ENCODE results near the gene CHRM2.
"Not testable (repeated sequence)": the region's sequence is repeated elsewhere in the genome, so short reads cannot be mapped to it uniquely, and the experiment has no call there.

The CHRM2 gene

GRCh38 chr7:136868496-136869000, at the start of gene CHRM2:
Gene CHRM2 (plus strand): TSS chr7:136868652. CDS start chr7:137014866, 146,214 bp downstream.
- peak; percentile 52 for DNase-seq

GRCh38 chr7:136831398-136831797, 37.1 kb upstream of the CHRM2 start:
- not testable (repeated sequence) for DNase-seq

- no peak for DNase-seq
Observed at GRCh38 chr7:136845899-136846465, 22.5 kb upstream of the CHRM2 start.

- DNase-seq: no peak
Observed at GRCh38 chr7:136847858-136848257, 20.6 kb upstream of the CHRM2 start.

- no peak for DNase-seq
Observed at GRCh38 chr7:136853654-136854053, 14.8 kb upstream of the CHRM2 start.

GRCh38 chr7:136857573-136857972, 10.9 kb upstream of the CHRM2 start:
- no peak for DNase-seq

- DNase-seq: no peak
Observed at GRCh38 chr7:136859803-136860202, 8.6 kb upstream of the CHRM2 start.

- DNase-seq: no peak
Observed at GRCh38 chr7:136865236-136865635, 3.2 kb upstream of the CHRM2 start.

GRCh38 chr7:136865777-136866176, 2.7 kb upstream of the CHRM2 start:
- no peak for DNase-seq

- DNase-seq: no peak
Observed at GRCh38 chr7:136869001-136869961, 829 bp downstream of the CHRM2 start.

GRCh38 chr7:136869991-136870865, 1.8 kb downstream of the CHRM2 start:
- no peak for DNase-seq

GRCh38 chr7:136870866-136871487, 2.5 kb downstream of the CHRM2 start:
- DNase-seq: no peak

GRCh38 chr7:136874393-136875032, 6.1 kb downstream of the CHRM2 start:
- DNase-seq: no peak

- no peak for DNase-seq
Observed at GRCh38 chr7:136877509-136877908, 9.1 kb downstream of the CHRM2 start.

- DNase-seq: no peak
Observed at GRCh38 chr7:136877990-136878389, 9.5 kb downstream of the CHRM2 start.

- no peak for DNase-seq
Observed at GRCh38 chr7:136878878-136879277, 10.4 kb downstream of the CHRM2 start.

GRCh38 chr7:136883046-136883445, 14.6 kb downstream of the CHRM2 start:
- DNase-seq: no peak

GRCh38 chr7:136884492-136884891, 16.0 kb downstream of the CHRM2 start:
- DNase-seq: no peak

GRCh38 chr7:136887317-136887716, 18.9 kb downstream of the CHRM2 start:
- no peak for DNase-seq

GRCh38 chr7:136890399-136890798, 21.9 kb downstream of the CHRM2 start:
- DNase-seq: no peak

- no peak for DNase-seq
Observed at GRCh38 chr7:136891850-136892249, 23.4 kb downstream of the CHRM2 start.

GRCh38 chr7:136894789-136895188, 26.3 kb downstream of the CHRM2 start:
- no peak for DNase-seq

All from NCI-H1105 (cell line).